Esophagus muscularis mucosa (tissue), 4 donors: ENCODE data around the gene INSR. TPM values are rescaled to one million over a fixed set of nuclear protein-coding genes. Genes with fewer than 3 reads are reported as not detected.

Source experiments
- DNase-seq: peaks from one replicate; pipeline ENCODE4 v3.0.0-alpha.2; 2017; ENCODE audit errors: extremely low spot score
- H3K27ac ChIP-seq, 4 donors: fragments of 200-600 bp; sonication (generic); replicated peaks in 1 of 4; 1 replicate in 3 of 4; 2 replicates in 1 of 4; pipeline ENCODE4 v1.5.1; 2016 to 2019; ENCODE audit warnings: mild to moderate bottlenecking in 1 of 4
- H3K27me3 ChIP-seq, 4 donors: fragments of 200-600 bp; sonication (generic); one replicate each; pipeline versions ENCODE4 v1.5.1 to v1.6.0; 2016 to 2019
- H3K36me3 ChIP-seq, 4 donors: fragments of 200-600 bp; sonication (generic); one replicate each; pipeline ENCODE4 v1.5.1; 2016 to 2019
- H3K4me1 ChIP-seq, 4 donors: fragments of 200-600 bp; sonication (generic); one replicate each; pipeline ENCODE4 v1.5.1; 2016 to 2019
- H3K4me3 ChIP-seq, 4 donors: fragments of 200-600 bp; sonication (generic); 1 replicate in 2 of 4; 2 replicates in 2 of 4; pipeline ENCODE4 v1.5.1; 2016 to 2019; ENCODE audit warnings: mild to moderate bottlenecking in 4 of 4, moderate library complexity in 1 of 4
- H3K9me3 ChIP-seq, 4 donors: fragments of 200-600 bp; sonication (generic); 1 replicate in 3 of 4; 2 replicates in 1 of 4; pipeline ENCODE4 v1.5.1; 2016 to 2019
- EP300 ChIP-seq: sonication (generic); formaldehyde crosslinking; IDR thresholded peaks from one replicate; pipeline ENCODE4 v1.6.1; 2017; ENCODE audit warnings: antibody characterized with exemption
- POLR2A ChIP-seq: fragments of 450-650 bp; IDR thresholded peaks from one replicate; pipeline ENCODE4 v1.6.1; 2017; ENCODE audit warnings: antibody characterized with exemption, moderate library complexity, mild to moderate bottlenecking, low read depth
- POLR2AphosphoS5 ChIP-seq, 2 donors: sonication (generic); formaldehyde crosslinking; IDR thresholded peaks; one replicate each; pipeline ENCODE4 v1.6.1; 2017; ENCODE audit warnings: antibody characterized with exemption in 2 of 2
- WGBS: methylation state at CpG from one replicate; pipeline ENCODE4 v1.1.5; 2018; 5-methylcytosine and 5-hydroxymethylcytosine counted together
- intact Hi-C: fragments of 100-400 bp; cut with DNase I; formaldehyde crosslinking; loops from one replicate; pipeline ENCODE4 v1.15.1; 2023
- total RNA-seq, 4 donors: library from RNA; depleted of rRNA; stranded (reverse); fragments of >200 nt; gene quantifications; one replicate each; pipeline versions ENCODE4 v1.1.0 to v1.2.1, GENCODE V29; 2016
- TF ChIP-seq, protein P1 (sequence below), 3 experiments: fragments of 200-600 bp in 2 of 3; fragments of 450-650 bp in 1 of 3; sonication (generic) in 2 of 3; IDR thresholded peaks; one replicate each; pipeline ENCODE4 v1.5.1; 2017 to 2019; ENCODE audit warnings: antibody characterized with exemption in 3 of 3, mild to moderate bottlenecking in 2 of 3, moderate library complexity in 1 of 3

Gene INSR
- total RNA-seq, 4 donors from 2014 or later: 72.3 to 143 (median 92.5) TPM

DNA sequence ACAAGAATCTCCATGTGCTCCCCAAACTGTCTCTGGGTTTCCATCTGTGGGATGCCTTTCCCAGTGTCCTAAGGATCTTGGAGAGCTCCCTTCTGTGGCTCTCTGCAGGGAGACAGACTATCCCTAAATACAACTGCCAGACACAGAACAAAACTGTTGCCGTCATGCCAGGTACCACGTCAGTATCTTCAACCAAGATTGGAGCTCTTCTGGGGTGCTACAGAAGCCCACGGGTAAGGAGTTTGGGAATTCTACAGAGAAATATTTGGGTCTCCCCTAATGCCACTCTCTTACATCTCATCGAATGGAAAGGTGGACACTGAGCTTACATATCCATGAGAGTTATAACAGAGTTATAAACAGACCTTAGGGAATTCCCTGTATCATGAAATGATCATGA lies 230.9 kb downstream of the INSR start:
- intact Hi-C loops: loop anchor here (10.0 kb wide), 1 partner anchor 319 kb away; no protein-coding TSS in a partner anchor
- no peak for TF ChIP-seq EP300
- TF ChIP-seq, protein P1, sequence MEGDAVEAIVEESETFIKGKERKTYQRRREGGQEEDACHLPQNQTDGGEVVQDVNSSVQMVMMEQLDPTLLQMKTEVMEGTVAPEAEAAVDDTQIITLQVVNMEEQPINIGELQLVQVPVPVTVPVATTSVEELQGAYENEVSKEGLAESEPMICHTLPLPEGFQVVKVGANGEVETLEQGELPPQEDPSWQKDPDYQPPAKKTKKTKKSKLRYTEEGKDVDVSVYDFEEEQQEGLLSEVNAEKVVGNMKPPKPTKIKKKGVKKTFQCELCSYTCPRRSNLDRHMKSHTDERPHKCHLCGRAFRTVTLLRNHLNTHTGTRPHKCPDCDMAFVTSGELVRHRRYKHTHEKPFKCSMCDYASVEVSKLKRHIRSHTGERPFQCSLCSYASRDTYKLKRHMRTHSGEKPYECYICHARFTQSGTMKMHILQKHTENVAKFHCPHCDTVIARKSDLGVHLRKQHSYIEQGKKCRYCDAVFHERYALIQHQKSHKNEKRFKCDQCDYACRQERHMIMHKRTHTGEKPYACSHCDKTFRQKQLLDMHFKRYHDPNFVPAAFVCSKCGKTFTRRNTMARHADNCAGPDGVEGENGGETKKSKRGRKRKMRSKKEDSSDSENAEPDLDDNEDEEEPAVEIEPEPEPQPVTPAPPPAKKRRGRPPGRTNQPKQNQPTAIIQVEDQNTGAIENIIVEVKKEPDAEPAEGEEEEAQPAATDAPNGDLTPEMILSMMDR (IDR thresholded peaks at IDR 0.05): no peak
- TF ChIP-seq POLR2A: no peak
- no peak for TF ChIP-seq POLR2AphosphoS5 (IDR thresholded peaks at IDR 0.05)
- no peaks in the 10 kb centered on the region for H3K27me3 ChIP-seq
- no peak for DNase-seq
- no peak overlapping the region for H3K4me3 ChIP-seq
- no peaks in the 10 kb centered on the region for H3K4me1 ChIP-seq
- no peaks in the 10 kb centered on the region for H3K9me3 ChIP-seq
- WGBS: 74% methylated on average over 4 of the region's 4 CpGs
- no peaks in the 10 kb centered on the region for H3K36me3 ChIP-seq
- no peak overlapping the region for H3K27ac ChIP-seq

Other genes with a start within 250 kb of the INSR start
- not detected for gene MBD3L2, start 245.1 kb downstream of the INSR start, total RNA-seq
- gene MBD3L3, start 235.7 kb downstream of the INSR start, total RNA-seq: not detected
- 1 to 10 TPM; 5.5 to 9.0 (median 8.3) TPM for gene ZNF557, start 224.7 kb downstream of the INSR start, total RNA-seq
- 10 to 100 TPM; 25.0 to 40.3 (median 29.4) TPM for gene ARHGEF18, start 54.5 kb upstream of the INSR start, total RNA-seq
- 1 to 10 TPM; 1.7 to 5.3 (median 3.7) TPM for gene PEX11G, start 194.6 kb upstream of the INSR start, total RNA-seq
- gene ZNF358, start 221.7 kb upstream of the INSR start, total RNA-seq: 100 to 1,000 TPM in 3 of 4 donors, 10 to 100 TPM in 1; 95.4 to 168 (median 137) TPM
- gene MCOLN1, start 228.2 kb upstream of the INSR start, total RNA-seq: 10 to 100 TPM; 11.3 to 20.7 (median 14.4) TPM
- gene PNPLA6, start 241.3 kb upstream of the INSR start, total RNA-seq: 100 to 1,000 TPM in 2 of 4 donors, 10 to 100 TPM in 2; 58.1 to 156 (median 85.7) TPM